K562 (cell line): Measurements from ENCODE around the gene NFATC1. TPM values are rescaled to one million over a fixed set of nuclear protein-coding genes. Genes with fewer than 3 reads are reported as not detected.
"Not testable (repeated sequence)": the region's sequence is repeated elsewhere in the genome, so short reads cannot be mapped to it uniquely, and the experiment has no call there.

ENCODE experiments used
- ATAC-seq: fragments of 200-7000 bp; cut with Tn5 transposase; 3 replicates; pipeline ENCODE4 v1.9.1; 2020; ENCODE audit warnings: moderate library complexity
- BruUV-seq: library from RNA; stranded (reverse); fragments of 400-500 nt; replicated peaks from 2 replicates; lab custom pipeline; 2021; lab: Mats Ljungman, UMichigan
- CTCF ChIA-PET: fragments of 300-600 bp; formaldehyde crosslinking; extraction: SDS; loops from one replicate; lab custom pipeline; 2021; ENCODE audit warnings: low intra/inter-chr PET ratio; lab: Yijun Ruan, JAX
- POLR2A ChIA-PET: fragments of 300-600, 350-650 bp; sonication (Branson Sonifier 250); formaldehyde crosslinking; extraction: SDS; loops from one replicate; lab custom pipeline; 2021; ENCODE audit warnings: antibody characterized with exemption, inconsistent platforms; lab: Yijun Ruan, JAX
- DNase-seq, 4 experiments: peaks; one replicate each; pipeline versions ENCODE4 v3.0.0 to v3.0.0-alpha.2; 2011 to 2018; ENCODE audit warnings: low spot score in 3 of 4, mixed read lengths in 3 of 4; ENCODE audit errors: extremely low read depth in 1 of 4
- FAIRE-seq: peaks from 2 replicates; lab custom pipeline; 2011; peaks lifted over from hg19 to GRCh38; lab: Jason Lieb, UNC
- H2AFZ ChIP-seq: 2 replicates; pipeline ENCODE4 v1.6.0; 2011; ENCODE audit warnings: low read depth, low read length, control low read depth, inconsistent platforms
- H3K27ac ChIP-seq: fragments of 200-600 bp; 3 replicates; pipeline ENCODE4 v1.8.0; 2011; ENCODE audit warnings: low read depth, mild to moderate bottlenecking, control low read depth, inconsistent platforms, low read length, moderate library complexity, mixed read lengths; ENCODE audit errors: extremely low read depth
- H3K27me3 ChIP-seq, 2 experiments: fragments of 300-600 bp in 1 of 2; 2 replicates in 1 of 2; 3 replicates in 1 of 2; pipeline versions ENCODE4 v1.6.0 to v1.8.0; 2011; ENCODE audit warnings: inconsistent platforms in 2 of 2, low read length in 2 of 2, mild to moderate bottlenecking in 1 of 2, mixed read lengths in 1 of 2, moderate library complexity in 1 of 2; ENCODE audit not compliant: control insufficient read depth in 2 of 2, insufficient read depth in 2 of 2
- H3K36me3 ChIP-seq: fragments of 300-600 bp; 3 replicates; pipeline ENCODE4 v1.8.0; 2011; ENCODE audit warnings: mild to moderate bottlenecking, low read length, inconsistent platforms; ENCODE audit not compliant: control insufficient read depth, insufficient read depth
- H3K4me1 ChIP-seq, 2 experiments: fragments of 200-600 bp in 1 of 2; replicated peaks in 1 of 2; 2 replicates in 1 of 2; 3 replicates in 1 of 2; pipeline versions ENCODE4 v1.5.1 to v1.8.0; 2011; ENCODE audit warnings: inconsistent platforms in 2 of 2, low read length in 2 of 2, mild to moderate bottlenecking in 1 of 2, mixed read lengths in 1 of 2, moderate library complexity in 1 of 2; ENCODE audit not compliant: control insufficient read depth in 2 of 2, insufficient read depth in 2 of 2
- H3K4me2 ChIP-seq: 2 replicates; pipeline ENCODE4 v1.6.1; 2011; ENCODE audit warnings: low read length, control low read depth, inconsistent platforms, mixed read lengths; ENCODE audit not compliant: insufficient read depth
- H3K4me3 ChIP-seq: fragments of 200-600 bp; sonication (generic), shearing (Covaris generic); 2 replicates; pipeline ENCODE4 v1.5.1; 2016; ENCODE audit warnings: control low read depth, inconsistent platforms
- H3K79me2 ChIP-seq: fragments of 200-600 bp; 3 replicates; pipeline ENCODE4 v1.8.0; 2011; ENCODE audit warnings: low read length, inconsistent platforms; ENCODE audit not compliant: control insufficient read depth, insufficient read depth
- H3K9ac ChIP-seq, 2 experiments: 2 replicates each; pipeline versions ENCODE4 v1.6.0 to v1.6.1; 2011; ENCODE audit warnings: low read depth in 2 of 2, low read length in 2 of 2, control low read depth in 1 of 2, inconsistent platforms in 1 of 2, mild to moderate bottlenecking in 1 of 2, mixed read lengths in 1 of 2; ENCODE audit not compliant: insufficient read depth in 1 of 2
- H3K9me1 ChIP-seq: one replicate; pipeline ENCODE4 v1.6.0; 2011; ENCODE audit warnings: inconsistent platforms, mild to moderate bottlenecking, low read length, moderate library complexity; ENCODE audit not compliant: control insufficient read depth, insufficient read depth
- H3K9me3 ChIP-seq: replicated peaks from 2 replicates; pipeline ENCODE4 v1.5.1; 2011; ENCODE audit warnings: low read depth, low read length, inconsistent platforms; ENCODE audit not compliant: control insufficient read depth, insufficient read depth
- H4K20me1 ChIP-seq: replicated peaks from 2 replicates; pipeline ENCODE4 v1.6.1; 2011; ENCODE audit warnings: low read length, inconsistent platforms, mixed read lengths; ENCODE audit not compliant: control insufficient read depth, insufficient read depth
- GATAD2B ChIP-seq: fragments of 450-650 bp; IDR thresholded peaks from 2 replicates; pipeline ENCODE4 v1.6.1; 2017; ENCODE audit warnings: mild to moderate bottlenecking, borderline replicate concordance
- HDAC2 ChIP-seq: fragments of 450-650 bp; IDR thresholded peaks from 2 replicates; pipeline ENCODE4 v1.6.1; 2016; ENCODE audit warnings: mild to moderate bottlenecking
- RBM17 ChIP-seq: fragments of 200-400 bp; formaldehyde crosslinking; IDR thresholded peaks from 2 replicates; pipeline ENCODE4 v1.6.1; 2017; ENCODE audit warnings: low read depth, mild to moderate bottlenecking, low read length, borderline replicate concordance
- SAFB2 ChIP-seq: fragments of 200-400 bp; formaldehyde crosslinking; IDR thresholded peaks from 2 replicates; pipeline ENCODE4 v1.6.1; 2018; ENCODE audit warnings: borderline replicate concordance, low read length, low read depth, moderate library complexity; ENCODE audit not compliant: severe bottlenecking
- SMARCC2 ChIP-seq: fragments of 450-650 bp; IDR thresholded peaks from 2 replicates; pipeline ENCODE4 v1.6.1; 2017; ENCODE audit warnings: antibody characterized with exemption, moderate library complexity, mild to moderate bottlenecking, low read depth
- SP1 ChIP-seq: sonication (generic); formaldehyde crosslinking; IDR thresholded peaks from 2 replicates; pipeline ENCODE4 v1.8.1; 2022; ENCODE audit warnings: mild to moderate bottlenecking, missing genetic modification reagents
- TGIF2 ChIP-seq: sonication (generic); formaldehyde crosslinking; IDR thresholded peaks from 2 replicates; pipeline ENCODE4 v1.8.1; 2022; ENCODE audit warnings: mild to moderate bottlenecking, missing genetic modification reagents, moderate library complexity
- ZNF507 ChIP-seq: conservative IDR thresholded peaks from 2 replicates; pipeline ENCODE4 v1.6.1; 2017; ENCODE audit warnings: missing genetic modification characterization, missing compliant biosample characterization
- WGBS: fragments of 100-300 bp; shearing (Covaris generic); methylation state at CpG from one replicate; pipeline ENCODE4 v1.1.6; 2016; ENCODE audit warnings: low coverage, mixed read lengths; ENCODE audit not compliant: insufficient coverage; ENCODE audit errors: missing lambda C conversion rate; 5-methylcytosine and 5-hydroxymethylcytosine counted together
- in situ Hi-C: fragments of 300-500 bp; cut with MboI; formaldehyde crosslinking; loops from 4 replicates; pipeline ENCODE4 v1.15.0; 2018; ENCODE audit warnings: inconsistent platforms, mixed read lengths
- intact Hi-C: fragments of 100-400 bp; cut with micrococcal nuclease; formaldehyde crosslinking; loops from 2 replicates; pipeline ENCODE4 v1.14.2; 2022
- polyA plus RNA-seq, 8 experiments: library from polyadenylated mRNA; depleted of rRNA in 4 of 8; stranded (reverse) in 5 of 8; unstranded in 3 of 8; fragments of >200 nt; fragmentation: Nextera tagmentation in 2 of 8; fragmentation: Illumina TruSeq in 1 of 8; extraction: Ambion mirVana in 2 of 8; extraction: Trizol in 1 of 8; gene quantifications; 2 replicates each; pipeline versions ENCODE4 v1.2.1 to v1.2.3, GENCODE V29; 2011 to 2014; ENCODE audit warnings: inconsistent platforms in 1 of 8, missing spikeins in 1 of 8
- total RNA-seq, 7 experiments: library from RNA; depleted of rRNA in 6 of 7; stranded (reverse); fragments of >200 nt in 6 of 7; fragmentation: Illumina TruSeq in 2 of 7; extraction: Trizol in 2 of 7; gene quantifications; 2 replicates each; pipeline versions ENCODE4 v1.2.1 to v1.2.3, GENCODE V29; 2011 to 2021; ENCODE audit warnings: low replicate concordance in 1 of 7
- TF ChIP-seq, protein P1 (sequence below): fragments of 250-450 bp; sonication (Bioruptor Pico); IDR thresholded peaks from 2 replicates; pipeline ENCODE4 v1.8.0; 2021; ENCODE audit warnings: moderate library complexity, mild to moderate bottlenecking, inconsistent platforms

NFATC1 gene
- total and polyA plus RNA-seq, 9 of the 15 experiments (the other 6 are each of a cell fraction or from before 2014, with no cell fraction given), result 1.1 to 16.4 (median 2.5) TPM

DNA sequence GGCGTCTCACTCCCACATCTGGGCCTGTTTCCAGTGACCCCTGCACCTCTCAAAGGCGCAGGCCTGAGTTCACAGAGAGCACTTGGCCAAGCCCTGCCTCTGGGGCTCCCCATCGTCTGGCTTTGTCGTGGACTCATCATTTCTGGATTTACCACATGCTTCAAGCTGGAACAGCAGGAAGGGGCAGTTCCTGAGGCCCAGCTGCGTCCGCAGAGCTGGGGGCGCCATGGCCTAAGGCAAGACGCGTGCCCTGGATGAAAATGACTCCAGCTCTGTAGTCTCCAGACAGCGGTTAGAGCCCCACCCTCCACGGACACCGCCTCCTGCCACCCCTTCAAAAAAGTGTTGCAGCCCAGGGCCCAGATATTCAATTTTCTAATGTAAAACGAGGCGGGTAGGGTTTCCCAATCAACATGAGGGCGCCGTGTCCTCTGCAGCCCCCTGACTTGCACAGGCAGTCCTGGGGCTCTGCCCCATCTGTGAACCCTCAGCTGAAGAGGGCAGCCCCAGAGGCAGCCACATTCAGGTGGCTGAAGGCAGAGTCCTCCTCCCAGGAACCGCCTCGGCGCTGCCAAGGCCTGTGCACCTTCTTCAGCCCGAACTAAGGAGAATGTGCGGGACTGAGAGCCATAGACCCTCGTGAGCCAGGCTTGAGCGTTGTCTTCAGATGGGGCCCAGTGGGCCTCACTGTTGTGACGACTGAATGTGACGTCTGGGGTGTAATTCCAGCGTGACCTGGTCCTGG is 85.5 kb downstream of the NFATC1 start (continued):
- TF ChIP-seq TGIF2 (CRISPR knock-in tag) (no peak), ZNF507 (tag) (no peak), HDAC2 (no peak), SMARCC2 (no peak), SAFB2 (no peak), GATAD2B (no peak), SP1 (no peak), RBM17 (no peak)
- TF ChIP-seq, protein P1, sequence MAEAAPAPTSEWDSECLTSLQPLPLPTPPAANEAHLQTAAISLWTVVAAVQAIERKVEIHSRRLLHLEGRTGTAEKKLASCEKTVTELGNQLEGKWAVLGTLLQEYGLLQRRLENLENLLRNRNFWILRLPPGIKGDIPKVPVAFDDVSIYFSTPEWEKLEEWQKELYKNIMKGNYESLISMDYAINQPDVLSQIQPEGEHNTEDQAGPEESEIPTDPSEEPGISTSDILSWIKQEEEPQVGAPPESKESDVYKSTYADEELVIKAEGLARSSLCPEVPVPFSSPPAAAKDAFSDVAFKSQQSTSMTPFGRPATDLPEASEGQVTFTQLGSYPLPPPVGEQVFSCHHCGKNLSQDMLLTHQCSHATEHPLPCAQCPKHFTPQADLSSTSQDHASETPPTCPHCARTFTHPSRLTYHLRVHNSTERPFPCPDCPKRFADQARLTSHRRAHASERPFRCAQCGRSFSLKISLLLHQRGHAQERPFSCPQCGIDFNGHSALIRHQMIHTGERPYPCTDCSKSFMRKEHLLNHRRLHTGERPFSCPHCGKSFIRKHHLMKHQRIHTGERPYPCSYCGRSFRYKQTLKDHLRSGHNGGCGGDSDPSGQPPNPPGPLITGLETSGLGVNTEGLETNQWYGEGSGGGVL, result no peak

DNA sequence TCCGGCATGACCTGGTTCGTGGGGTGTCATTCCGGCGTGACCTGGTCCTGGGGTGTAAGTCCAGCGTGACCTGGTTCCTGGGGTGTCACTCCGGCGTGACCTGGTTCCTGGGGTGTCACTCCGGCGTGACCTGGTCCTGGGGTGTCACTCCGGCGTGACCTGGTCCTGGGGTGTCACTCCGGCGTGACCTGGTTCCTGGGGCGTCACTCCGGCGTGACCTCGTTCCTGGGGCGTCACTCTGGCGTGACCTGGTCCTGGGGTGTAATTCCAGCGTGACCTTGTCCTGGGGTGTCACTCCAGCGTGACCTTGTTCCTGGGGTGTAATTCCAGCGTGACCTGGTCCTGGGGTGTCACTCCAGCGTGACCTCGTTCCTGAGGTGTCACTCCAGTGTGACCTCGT is 87.7 kb downstream of the NFATC1 start:
- H3K36me3 ChIP-seq, H3K79me2 ChIP-seq, H3K9ac ChIP-seq, ATAC-seq, intact Hi-C loops, H2AFZ ChIP-seq, FAIRE-seq, H3K9me1 ChIP-seq, DNase-seq, POLR2A ChIA-PET, H3K4me3 ChIP-seq, H3K27ac ChIP-seq, CTCF ChIA-PET, BruUV-seq, H4K20me1 ChIP-seq, H3K9me3 ChIP-seq, in situ Hi-C loops, H3K27me3 ChIP-seq, H3K4me1 ChIP-seq, H3K4me2 ChIP-seq: not testable (repeated sequence)
- whole genome bisulfite sequencing, result 85% methylated on average over 9 of the region's 25 CpGs
